GM23248 (cell line): ENCODE data around the gene TSPAN7. TPM values are rescaled to one million over a fixed set of nuclear protein-coding genes. Genes with fewer than 3 reads are reported as not detected.

Experiments
- DNase-seq: peaks from one replicate; pipeline ENCODE4 v3.0.0-alpha.2; 2015
- H2AFZ ChIP-seq: fragments of 200-600 bp; sonication (generic); 2 replicates; pipeline ENCODE4 v1.6.1; 2016; ENCODE audit warnings: antibody characterized with exemption
- H3F3A ChIP-seq: fragments of 200-600 bp; sonication (generic); 2 replicates; pipeline ENCODE4 v1.6.1; 2016; ENCODE audit warnings: mild to moderate bottlenecking, antibody characterized with exemption, mixed run types; ENCODE audit not compliant: insufficient read depth
- H3K27ac ChIP-seq: fragments of 200-600 bp; sonication (generic); 2 replicates; pipeline ENCODE4 v1.5.1; 2016; ENCODE audit warnings: mild to moderate bottlenecking
- H3K27me3 ChIP-seq: fragments of 200-600 bp; sonication (generic); replicated peaks from 2 replicates; pipeline ENCODE4 v1.6.1; 2016; ENCODE audit warnings: mild to moderate bottlenecking; ENCODE audit not compliant: insufficient read depth
- H3K36me3 ChIP-seq: fragments of 200-600 bp; sonication (generic); 2 replicates; pipeline ENCODE4 v1.6.1; 2016; ENCODE audit warnings: low read depth, mild to moderate bottlenecking
- H3K4me1 ChIP-seq: fragments of 200-600 bp; sonication (generic); 2 replicates; pipeline ENCODE4 v1.6.1; 2016; ENCODE audit warnings: mild to moderate bottlenecking; ENCODE audit not compliant: insufficient read depth
- H3K4me2 ChIP-seq: fragments of 200-600 bp; sonication (generic); one replicate; pipeline ENCODE4 v1.6.1; 2016; ENCODE audit warnings: mild to moderate bottlenecking; ENCODE audit not compliant: unreplicated experiment
- H3K4me3 ChIP-seq: fragments of 200-600 bp; sonication (generic); 2 replicates; pipeline ENCODE4 v1.5.1; 2016; ENCODE audit warnings: mild to moderate bottlenecking
- H3K79me2 ChIP-seq: fragments of 200-600 bp; sonication (generic); 2 replicates; pipeline ENCODE4 v1.6.1; 2016; ENCODE audit warnings: mild to moderate bottlenecking; ENCODE audit not compliant: insufficient read depth
- H3K9ac ChIP-seq: fragments of 200-600 bp; sonication (generic); 2 replicates; pipeline ENCODE4 v1.6.1; 2016; ENCODE audit warnings: mild to moderate bottlenecking
- H3K9me2 ChIP-seq: fragments of 200-600 bp; sonication (generic); 2 replicates; pipeline ENCODE4 v1.6.1; 2016; ENCODE audit warnings: mixed run types, mild to moderate bottlenecking, moderate library complexity; ENCODE audit not compliant: insufficient read depth
- H3K9me3 ChIP-seq: fragments of 200-600 bp; sonication (generic); one replicate; pipeline ENCODE4 v1.6.1; 2017; ENCODE audit warnings: low read depth
- H4K20me1 ChIP-seq: fragments of 200-600 bp; sonication (generic); 2 replicates; pipeline ENCODE4 v1.6.0; 2016; ENCODE audit not compliant: insufficient read depth
- EZH2 ChIP-seq: fragments of 200-600 bp; sonication (generic); IDR thresholded peaks from 2 replicates; pipeline ENCODE4 v1.6.1; 2018; ENCODE audit warnings: antibody characterized with exemption, mild to moderate bottlenecking; ENCODE audit not compliant: insufficient read depth, poor library complexity, severe bottlenecking
- EZH2phosphoT487 ChIP-seq: fragments of 200-600 bp; sonication (generic); IDR thresholded peaks from 2 replicates; pipeline ENCODE4 v1.6.1; 2018; ENCODE audit warnings: antibody characterized with exemption, moderate library complexity, mild to moderate bottlenecking, low read depth; ENCODE audit not compliant: insufficient read depth
- WGBS, 2 experiments: methylation state at CpG; one replicate each; pipeline ENCODE4 v1.1.6; 2015 to 2017; ENCODE audit warnings: low lambda C conversion rate in 2 of 2, low coverage in 1 of 2; ENCODE audit errors: missing lambda C conversion rate in 2 of 2; 5-methylcytosine and 5-hydroxymethylcytosine counted together
- in situ Hi-C: fragments of 300-500 bp; cut with MboI; formaldehyde crosslinking; loops from 2 replicates; pipeline ENCODE4 v1.15.0; 2020
- polyA plus RNA-seq: library from polyadenylated mRNA; unstranded; fragments of >200 nt; fragmentation: Nextera tagmentation; extraction: Ambion mirVana; gene quantifications from 2 replicates; pipeline ENCODE4 v1.2.1, GENCODE V29; 2016
- total RNA-seq: library from RNA; depleted of rRNA; stranded (reverse); fragments of >200 nt; shearing (Covaris generic); gene quantifications from 2 replicates; pipeline ENCODE4 v1.2.3, GENCODE V29; 2014

The TSPAN7 gene
- total and polyA plus RNA-seq, 2 experiments from 2014 or later, result not detected

- Histone ChIP-seq H3K9me2 (no peaks in the 10 kb centered on the region), H2AFZ (no peak overlapping the region), H3F3A (no peaks in the 10 kb centered on the region), H3K4me3 (no peak overlapping the region), H3K27me3 (no peaks in the 10 kb centered on the region), H3K4me2 (no peak overlapping the region), H3K9ac (no peak overlapping the region), H3K4me1 (no peaks in the 10 kb centered on the region), H3K27ac (no peak overlapping the region), H4K20me1 (no peaks in the 10 kb centered on the region), H3K36me3 (no peaks in the 10 kb centered on the region), H3K9me3 (no peaks in the 10 kb centered on the region), H3K79me2 (no peaks in the 10 kb centered on the region)
- in situ Hi-C loops, result no loop called here
- WGBS, 2 experiments, result 2 to 6% methylated on average over 3 of the region's 3 CpGs
- no peak for TF ChIP-seq EZH2
- TF ChIP-seq EZH2phosphoT487, result no peak
- no peak for DNase-seq
These were observed 137.8 kb downstream of the TSPAN7 start for GRCh38 chrX:38699121-38699520.

- H3K9me3 ChIP-seq, result no peaks in the 10 kb centered on the region
- no peaks in the 10 kb centered on the region for H3K9me2 ChIP-seq
- no peaks in the 10 kb centered on the region for H3F3A ChIP-seq
- TF ChIP-seq EZH2phosphoT487, result no peak
- TF ChIP-seq EZH2, result no peak
- H3K27ac ChIP-seq, result no peak overlapping the region
- H3K4me3 ChIP-seq, result no peak overlapping the region
- no peaks in the 10 kb centered on the region for H3K4me1 ChIP-seq
- no peaks in the 10 kb centered on the region for H3K36me3 ChIP-seq
- no peak for DNase-seq
- no peaks in the 10 kb centered on the region for H3K27me3 ChIP-seq
- in situ Hi-C loops, result no loop called here
- no peak overlapping the region for H3K4me2 ChIP-seq
- no peak overlapping the region for H3K9ac ChIP-seq
- H3K79me2 ChIP-seq, result no peaks in the 10 kb centered on the region
- H4K20me1 ChIP-seq, result no peaks in the 10 kb centered on the region
- 0 to 4% methylated on average over 1 of the region's 1 CpG for whole genome bisulfite sequencing, 2 experiments
- no peak overlapping the region for H2AFZ ChIP-seq
These were observed 138.4 kb downstream of the TSPAN7 start for GRCh38 chrX:38699696-38700095.

GRCh38 chrX:38701073-38701472 lies 139.7 kb downstream of the TSPAN7 start:
- in situ Hi-C loops, result no loop called here
- DNase-seq, result no peak

GRCh38 chrX:38704146-38704882 lies 143.0 kb downstream of the TSPAN7 start:
- Histone ChIP-seq H3F3A (no peaks in the 10 kb centered on the region), H3K79me2 (no peaks in the 10 kb centered on the region)
- 38 to 51% methylated on average over 2 of the region's 2 CpGs for WGBS, 2 experiments

More at GRCh38 chrX:38701073-38701472, 139.7 kb downstream of the TSPAN7 start:
- Histone ChIP-seq H3F3A (no peaks in the 10 kb centered on the region), H3K4me1 (no peaks in the 10 kb centered on the region), H3K9ac (no peak overlapping the region), H3K9me2 (no peaks in the 10 kb centered on the region), H3K9me3 (no peaks in the 10 kb centered on the region), H3K36me3 (no peaks in the 10 kb centered on the region), H3K4me3 (no peak overlapping the region), H3K79me2 (no peaks in the 10 kb centered on the region), H3K27ac (no peak overlapping the region), H2AFZ (no peak overlapping the region), H4K20me1 (no peaks in the 10 kb centered on the region), H3K27me3 (no peaks in the 10 kb centered on the region), H3K4me2 (no peak overlapping the region)
- no peak for TF ChIP-seq EZH2phosphoT487
- TF ChIP-seq EZH2, result no peak
- 20 to 71% methylated on average over 1 of the region's 1 CpG for WGBS, 2 experiments

More at GRCh38 chrX:38704146-38704882, 143.0 kb downstream of the TSPAN7 start:
- Histone ChIP-seq H3K9me2 (no peaks in the 10 kb centered on the region), H3K36me3 (no peaks in the 10 kb centered on the region), H3K27ac (no peak overlapping the region), H3K9me3 (no peaks in the 10 kb centered on the region), H4K20me1 (no peaks in the 10 kb centered on the region), H3K9ac (no peak overlapping the region), H2AFZ (no peak overlapping the region), H3K4me3 (no peak overlapping the region), H3K27me3 (no peaks in the 10 kb centered on the region), H3K4me1 (no peaks in the 10 kb centered on the region), H3K4me2 (no peak overlapping the region)
- in situ Hi-C loops, result no loop called here
- TF ChIP-seq EZH2phosphoT487 (no peak), EZH2 (no peak)
- DNase-seq, result no peak
